ENCODE results near the gene STIM2.
"Not testable (repeated sequence)": the region's sequence is repeated elsewhere in the genome, so short reads cannot be mapped to it uniquely, and the experiment has no call there.

Gene STIM2

DNA sequence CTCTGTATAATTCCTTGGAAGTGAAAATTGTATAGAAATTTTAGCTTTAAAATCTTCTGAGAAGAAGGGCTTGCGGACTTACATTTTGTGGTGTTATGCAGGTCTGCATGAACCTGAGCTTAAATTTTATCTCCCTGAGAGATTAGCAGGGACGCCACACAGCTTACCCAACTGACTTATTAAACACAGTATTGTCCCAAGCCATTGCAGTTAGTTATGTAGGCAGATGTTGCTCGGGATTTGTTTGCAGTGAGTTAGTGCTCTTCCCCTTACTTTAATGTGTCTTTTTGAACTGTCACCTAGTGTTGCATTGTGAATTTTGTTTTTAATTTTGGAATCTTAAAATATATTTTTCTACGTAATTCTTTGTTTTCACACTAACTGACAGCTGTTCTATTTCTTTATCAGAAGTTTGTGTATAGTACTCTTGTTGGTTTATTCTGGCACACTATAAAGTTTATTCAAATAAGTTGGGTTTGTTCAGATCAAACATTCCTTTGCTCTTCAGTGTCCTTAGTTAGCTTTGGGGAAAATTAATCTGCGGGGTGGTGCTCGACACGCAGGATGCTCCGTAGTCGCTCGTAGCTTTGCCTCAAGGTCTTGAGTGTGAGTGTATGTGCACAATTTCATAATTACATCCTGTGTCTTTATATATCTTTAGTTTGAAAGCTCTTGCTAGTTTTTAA is 145.4 kb downstream of the STIM2 start:
- DNase-seq: no peak

- DNase-seq: no peak
Observed at GRCh38 chr4:27006646-27007045, 146.0 kb downstream of the STIM2 start.

DNA sequence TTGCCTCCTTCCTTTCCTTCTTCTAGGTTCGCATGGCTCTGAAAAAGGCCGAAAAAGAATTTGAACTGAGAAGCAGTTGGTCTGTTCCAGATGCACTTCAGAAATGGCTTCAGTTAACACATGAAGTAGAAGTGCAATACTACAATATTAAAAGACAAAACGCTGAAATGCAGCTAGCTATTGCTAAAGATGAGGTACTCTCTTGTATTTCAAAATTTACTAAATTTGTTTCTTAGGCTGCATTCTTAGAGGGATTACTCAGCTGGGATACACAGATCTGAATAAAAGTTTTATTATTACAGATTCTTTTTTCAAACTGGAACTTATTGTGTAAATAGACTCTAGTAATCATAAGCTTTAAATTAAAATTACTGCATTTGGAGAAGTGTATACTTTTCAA is 146.9 kb downstream of the STIM2 start:
- DNase-seq: no peak

DNA sequence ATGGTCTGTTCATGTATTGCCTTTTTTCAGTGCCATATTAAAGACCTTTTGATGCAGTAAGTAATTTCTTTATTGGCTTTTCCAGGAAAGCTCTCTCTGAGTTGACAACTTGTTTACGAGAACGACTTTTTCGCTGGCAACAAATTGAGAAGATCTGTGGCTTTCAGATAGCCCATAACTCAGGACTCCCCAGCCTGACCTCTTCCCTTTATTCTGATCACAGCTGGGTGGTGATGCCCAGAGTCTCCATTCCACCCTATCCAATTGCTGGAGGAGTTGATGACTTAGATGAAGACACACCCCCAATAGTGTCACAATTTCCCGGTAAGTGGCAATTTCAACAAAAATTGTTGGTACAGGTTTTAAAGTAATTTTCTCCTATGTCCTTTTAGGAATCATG is 148.0 kb downstream of the STIM2 start:
- DNase-seq: no peak

DNA sequence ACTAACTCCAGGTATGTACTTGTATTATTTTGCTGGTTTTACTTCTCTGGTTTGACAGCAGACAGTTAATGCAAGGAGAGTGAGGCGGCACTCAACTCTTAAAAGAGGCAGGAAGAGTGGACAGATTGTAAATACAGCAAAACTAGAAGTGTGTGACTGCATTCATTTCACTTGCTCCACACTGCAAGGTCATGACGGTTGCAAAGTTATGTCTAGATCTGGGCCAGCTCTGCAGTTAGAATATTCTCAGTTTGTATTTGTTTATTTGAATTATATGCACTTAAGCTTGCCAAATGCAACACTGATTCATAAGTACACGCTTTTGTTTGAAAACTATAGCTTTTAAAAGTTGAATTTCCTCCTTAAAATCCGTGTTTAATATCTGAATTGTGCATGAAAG is 148.9 kb downstream of the STIM2 start:
- no peak for DNase-seq

- DNase-seq: no peak
Observed at GRCh38 chr4:27010334-27010940, 149.8 kb downstream of the STIM2 start.

DNA sequence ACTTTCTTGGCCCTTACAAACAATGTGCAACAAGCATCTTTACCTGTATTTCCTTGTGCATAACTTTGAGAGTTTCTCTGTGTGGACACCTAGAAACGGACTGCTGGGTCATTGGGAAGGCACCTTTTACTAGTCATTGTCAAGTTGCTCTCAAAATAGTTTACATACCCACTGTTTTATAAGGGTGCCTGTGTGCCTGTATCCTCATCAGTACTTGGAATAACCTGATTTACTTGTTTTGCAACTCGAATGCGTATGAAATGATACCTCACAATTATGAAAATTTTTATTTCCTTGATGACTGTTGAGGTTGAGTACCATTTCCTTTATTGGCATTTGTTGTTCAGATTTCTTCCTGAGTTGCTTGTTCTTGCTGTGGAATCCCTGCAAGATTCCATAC is 150.8 kb downstream of the STIM2 start:
- no peak for DNase-seq

- DNase-seq: no peak
Observed at GRCh38 chr4:27013012-27013411, 152.4 kb downstream of the STIM2 start.

GRCh38 chr4:27016551-27016950 is 155.9 kb downstream of the STIM2 start:
- no peak for DNase-seq

DNA sequence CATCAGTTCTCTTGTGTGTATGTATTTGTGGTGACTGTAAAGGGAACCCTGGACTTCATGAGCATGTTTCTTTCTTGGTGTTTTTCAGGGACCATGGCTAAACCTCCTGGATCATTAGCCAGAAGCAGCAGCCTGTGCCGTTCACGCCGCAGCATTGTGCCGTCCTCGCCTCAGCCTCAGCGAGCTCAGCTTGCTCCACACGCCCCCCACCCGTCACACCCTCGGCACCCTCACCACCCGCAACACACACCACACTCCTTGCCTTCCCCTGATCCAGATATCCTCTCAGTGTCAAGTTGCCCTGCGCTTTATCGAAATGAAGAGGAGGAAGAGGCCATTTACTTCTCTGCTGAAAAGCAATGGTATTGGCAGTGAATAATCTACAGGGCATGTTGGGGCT is 157.0 kb downstream of the STIM2 start:
- no peak for DNase-seq

GRCh38 chr4:27018076-27018475 is 157.4 kb downstream of the STIM2 start:
- no peak for DNase-seq

DNA sequence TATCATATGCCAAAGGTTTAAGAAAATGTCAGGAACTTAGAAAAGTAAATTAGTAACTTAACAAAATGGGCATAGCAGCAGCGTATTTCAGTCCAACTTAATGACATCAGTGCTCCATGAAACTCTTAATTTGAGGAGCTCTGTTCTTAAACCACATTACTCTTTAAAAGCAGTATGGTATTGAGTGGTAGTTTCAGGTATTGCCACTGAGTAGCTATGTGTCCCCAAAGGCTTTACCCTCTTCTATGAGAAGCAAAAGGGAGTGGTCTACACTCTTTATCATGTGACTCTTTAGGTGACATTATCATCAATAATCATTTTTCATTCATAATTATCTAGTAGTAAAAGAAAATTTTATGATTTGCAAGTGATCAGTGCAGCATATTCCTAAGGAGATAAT is 158.3 kb downstream of the STIM2 start:
- no peak for DNase-seq

- DNase-seq: no peak
Observed at GRCh38 chr4:27019766-27020165, 159.1 kb downstream of the STIM2 start.

DNA sequence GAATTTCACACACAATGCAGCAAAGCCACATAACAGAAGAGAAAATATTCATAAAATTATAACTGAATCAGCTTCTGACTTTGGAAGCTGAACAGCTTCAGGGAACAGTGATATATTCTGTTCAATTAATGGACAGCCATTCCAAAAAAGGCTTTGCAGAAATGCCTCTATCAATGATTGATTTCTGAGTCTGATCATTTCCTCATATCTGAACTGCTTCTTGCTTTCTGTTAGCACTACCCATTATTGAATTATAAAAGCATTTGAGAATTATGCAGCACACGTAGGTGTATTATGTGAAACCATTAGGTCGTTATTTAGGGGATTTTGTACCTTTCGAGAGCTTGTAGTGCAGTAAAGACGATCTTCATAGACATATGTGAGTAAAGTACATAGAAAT is 159.6 kb downstream of the STIM2 start:
- no peak for DNase-seq

DNA sequence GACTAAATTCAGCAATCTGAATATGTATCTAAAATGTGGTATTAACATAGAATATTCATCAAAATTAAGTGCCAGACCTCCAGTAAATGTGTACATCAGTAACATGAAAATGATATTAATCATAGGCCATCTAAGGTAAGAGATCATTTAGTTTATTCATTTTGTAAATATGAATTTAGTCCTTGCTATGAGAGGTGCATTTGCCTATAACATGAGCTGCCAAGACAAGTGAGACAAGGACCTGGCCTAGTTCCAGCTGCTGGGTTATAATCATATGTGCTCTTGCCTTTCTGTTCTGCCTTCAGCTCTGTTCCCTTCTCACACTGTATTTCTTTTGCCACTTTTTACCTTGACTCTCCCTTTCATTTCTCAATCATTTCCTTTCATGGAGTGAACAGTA is 160.0 kb downstream of the STIM2 start:
- no peak for DNase-seq

DNA sequence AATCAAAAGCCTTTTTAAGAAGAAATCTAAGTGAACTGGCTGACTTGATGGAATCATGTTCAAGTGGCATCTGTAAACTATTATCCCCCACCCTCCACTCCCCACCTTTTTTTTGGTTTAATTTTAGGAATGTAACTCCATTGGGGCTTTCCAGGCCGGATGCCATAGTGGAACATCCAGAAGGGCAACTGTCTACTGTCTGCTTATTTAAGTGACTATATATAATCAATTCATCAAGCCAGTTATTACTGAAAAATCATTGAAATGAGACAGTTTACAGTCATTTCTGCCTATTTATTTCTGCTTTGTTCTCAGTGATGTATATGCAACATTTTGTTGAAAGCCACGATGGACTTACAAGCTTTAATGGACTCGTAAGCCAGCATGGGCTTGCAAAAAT is 162.3 kb downstream of the STIM2 start:
- DNase-seq: no peak

DNA sequence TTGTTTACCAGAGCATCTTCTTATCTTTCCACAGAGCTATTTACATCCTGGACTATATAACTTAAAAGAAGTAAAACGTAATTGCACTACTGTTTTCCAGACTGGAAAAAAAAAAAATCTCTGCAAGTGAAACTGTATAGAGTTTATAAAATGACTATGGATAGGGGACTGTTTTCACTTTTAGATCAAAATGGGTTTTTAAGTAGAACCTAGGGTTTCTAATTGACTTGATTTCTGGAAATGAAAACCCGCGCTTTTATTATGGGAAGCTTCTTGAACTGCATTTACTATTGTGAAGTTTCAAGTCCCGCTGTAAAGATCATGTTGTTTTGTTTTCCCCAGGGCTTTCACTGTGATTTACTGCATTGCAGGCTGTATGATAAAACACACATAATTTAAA is 162.7 kb downstream of the STIM2 start:
- DNase-seq: no peak

GRCh38 chr4:27024805-27025204 is 164.2 kb downstream of the STIM2 start:
- DNase-seq: no peak

DNA sequence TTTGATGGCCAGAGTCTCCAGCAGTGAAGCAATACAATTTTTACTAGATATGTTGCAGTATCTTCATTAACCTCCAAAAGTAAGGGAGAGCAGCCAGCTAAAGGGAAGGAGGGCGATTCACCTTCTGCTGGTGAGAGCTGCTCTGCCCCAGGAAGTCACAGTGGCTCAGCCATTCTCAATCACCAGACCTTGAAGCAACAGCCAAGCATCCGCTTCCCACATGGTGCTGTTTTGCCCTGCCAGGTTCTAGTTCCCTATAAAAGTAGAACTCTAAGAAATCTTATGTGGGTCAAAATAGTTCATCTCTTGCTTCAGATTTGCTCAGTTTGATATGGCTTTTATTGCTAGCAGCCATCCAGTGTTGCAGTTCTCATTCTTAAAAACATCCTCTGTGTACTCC is 166.8 kb downstream of the STIM2 start:
- DNase-seq: no peak

DNA sequence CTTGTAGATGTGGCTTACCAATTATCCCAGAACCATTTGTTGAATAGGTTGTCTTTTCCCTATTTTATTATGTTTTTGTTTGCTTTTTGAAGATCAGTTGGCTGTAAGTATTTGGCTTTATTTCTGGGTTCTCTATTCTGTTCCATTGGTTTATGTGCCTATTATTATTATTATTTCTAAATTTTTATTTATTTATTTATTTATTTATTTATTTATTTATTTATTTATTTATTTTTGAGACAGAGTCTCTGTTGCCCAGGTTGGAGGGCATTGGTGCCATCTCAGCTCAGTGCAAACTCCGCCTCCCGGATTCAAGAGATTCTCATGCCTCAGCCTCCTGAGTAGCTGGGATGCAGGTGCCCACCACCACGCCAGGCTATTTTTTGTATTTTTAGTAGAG is 174.5 kb downstream of the STIM2 start:
- not testable (repeated sequence) for DNase-seq

DNA sequence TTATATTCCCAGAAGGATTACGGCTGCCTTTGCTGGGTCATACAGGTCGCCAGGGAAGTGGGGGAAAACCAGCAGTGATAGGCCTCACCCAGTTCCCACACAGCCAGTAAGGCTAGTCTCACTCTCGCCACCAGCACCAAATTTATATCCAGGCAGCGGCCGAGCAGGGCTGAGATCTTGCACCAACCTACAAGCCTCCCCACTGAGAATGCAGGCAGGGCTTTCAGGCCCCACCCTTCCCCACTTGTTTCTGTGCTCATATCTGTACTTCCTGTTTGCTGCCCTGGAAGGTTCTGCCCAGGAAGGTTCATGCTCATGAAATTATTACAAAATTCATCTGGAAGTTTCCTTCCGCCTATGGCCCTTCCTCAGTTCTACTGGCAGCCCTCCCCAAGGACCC is 179.7 kb downstream of the STIM2 start:
- DNase-seq: no peak

- no peak for DNase-seq
Observed at GRCh38 chr4:27042411-27042810, 181.8 kb downstream of the STIM2 start.

- DNase-seq: no peak
Observed at GRCh38 chr4:27043200-27043599, 182.6 kb downstream of the STIM2 start.

- DNase-seq: no peak
Observed at GRCh38 chr4:27046851-27047250, 186.2 kb downstream of the STIM2 start.
